HTERT RPE-1 (cell line): ENCODE measurements around the gene ACTR8.

Experiments
- in situ Hi-C: fragments of 300-500 bp; cut with MboI; formaldehyde crosslinking; loops from 4 replicates; pipeline ENCODE4 v1.14.3; 2020; ENCODE audit warnings: low sequenced_read_pairs

The ACTR8 gene

GRCh38 chr3:53836084-53836872 lies 45.7 kb downstream of the ACTR8 start:
- in situ Hi-C loops, result no loop called here

- in situ Hi-C loops, result no loop called here
Observed at GRCh38 chr3:53835257-53835656, 46.7 kb downstream of the ACTR8 start.

DNA sequence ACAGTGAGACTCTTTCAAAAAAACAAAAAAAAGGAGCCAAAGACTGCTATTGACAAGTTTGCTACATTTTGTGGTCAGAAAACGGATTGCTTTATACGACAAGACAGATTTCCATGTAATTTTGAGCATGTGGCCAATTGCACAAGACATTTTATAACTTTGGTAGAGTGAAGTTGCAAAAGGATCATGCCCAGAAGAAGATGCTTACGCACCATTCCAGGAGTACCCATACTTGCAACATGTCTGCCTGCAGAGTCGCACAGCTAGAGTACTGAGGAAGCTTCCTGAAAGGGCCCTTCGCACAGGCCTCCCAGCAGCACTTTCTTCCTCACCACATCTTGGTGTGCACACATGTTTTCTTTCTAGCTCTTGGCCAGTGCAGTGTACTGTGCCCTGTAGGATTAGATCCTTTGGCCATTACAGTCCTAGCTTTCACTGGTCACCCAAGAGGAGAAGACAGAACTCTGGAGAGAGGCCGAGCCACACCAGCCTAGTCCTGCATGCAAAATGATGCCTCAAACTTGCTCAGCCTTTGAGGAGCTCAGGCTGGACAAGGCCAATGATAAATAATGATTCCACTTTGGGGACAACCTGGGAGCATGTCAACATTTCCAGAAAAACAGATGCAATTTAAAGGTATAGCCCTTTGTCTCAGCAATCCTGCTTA lies 47.4 kb downstream of the ACTR8 start:
- in situ Hi-C loops, result no loop called here

DNA sequence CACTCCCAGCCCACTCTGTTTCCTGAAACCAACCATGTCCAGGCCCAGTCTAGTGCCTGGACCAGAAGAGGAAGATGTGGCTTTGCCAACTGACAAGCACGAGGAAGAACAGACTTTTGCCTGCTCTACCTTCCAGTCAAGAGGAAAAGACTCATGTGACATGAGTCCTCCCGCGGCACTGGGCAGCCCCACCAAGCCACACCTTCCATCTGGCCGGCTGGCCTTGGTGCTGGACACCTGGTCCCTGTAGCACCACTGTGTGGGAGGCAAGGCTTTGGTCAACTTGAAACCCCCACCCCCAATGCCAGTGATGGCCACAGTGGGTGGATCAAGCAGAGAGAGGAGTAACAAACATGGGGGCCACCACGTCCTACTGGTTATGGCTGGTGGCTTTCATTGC lies 48.3 kb downstream of the ACTR8 start:
- in situ Hi-C loops, result no loop called here

DNA sequence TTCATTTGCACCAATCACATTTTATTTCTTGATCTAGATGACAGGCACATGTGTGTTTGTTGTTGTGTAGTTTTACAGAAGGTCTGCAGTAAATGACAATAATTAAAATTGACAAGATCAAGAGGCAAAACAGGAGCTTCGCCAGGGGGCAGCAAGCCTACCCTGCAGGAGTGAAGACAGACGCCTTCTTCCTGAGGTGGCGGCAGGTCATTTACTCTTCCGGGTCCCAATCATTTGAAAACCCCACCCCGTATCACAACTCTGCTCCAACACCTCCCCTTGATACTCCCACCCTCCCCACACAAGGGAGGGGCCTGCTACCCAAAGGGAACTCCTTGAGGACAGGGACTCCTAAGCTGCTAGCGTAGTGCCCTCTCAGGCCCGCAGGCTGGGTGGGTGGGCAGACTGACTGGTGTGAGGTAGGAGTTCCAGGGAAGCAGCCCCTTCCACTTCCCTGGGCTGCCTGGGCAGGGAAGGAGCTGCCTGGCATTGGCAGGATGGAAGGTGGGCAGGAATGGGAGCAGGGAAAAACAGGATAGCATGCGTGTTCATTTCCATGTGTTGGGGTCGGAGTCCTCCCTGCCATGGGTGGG lies 48.8 kb downstream of the ACTR8 start:
- in situ Hi-C loops, result no loop called here

DNA sequence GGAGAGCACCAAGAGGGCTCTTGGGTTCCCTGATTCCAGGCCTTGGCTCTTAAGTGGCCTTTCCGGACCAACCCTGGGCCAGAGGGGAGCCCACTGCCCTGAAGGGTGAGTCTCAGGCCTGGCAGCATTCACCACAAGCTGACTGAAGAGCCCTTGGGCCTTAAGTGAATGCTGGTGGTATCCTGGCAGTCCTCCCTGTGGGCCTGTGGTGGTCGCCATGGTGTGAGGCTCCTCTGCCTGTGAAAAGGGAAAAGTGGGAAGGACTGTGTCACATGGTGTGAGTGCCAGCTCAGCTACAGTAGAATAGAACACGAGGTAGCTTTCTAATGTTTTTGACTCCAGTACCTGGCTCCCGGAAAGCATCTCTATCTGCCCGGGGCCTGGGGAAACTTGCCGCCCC lies 51.0 kb downstream of the ACTR8 start:
- in situ Hi-C loops, result no loop called here

DNA sequence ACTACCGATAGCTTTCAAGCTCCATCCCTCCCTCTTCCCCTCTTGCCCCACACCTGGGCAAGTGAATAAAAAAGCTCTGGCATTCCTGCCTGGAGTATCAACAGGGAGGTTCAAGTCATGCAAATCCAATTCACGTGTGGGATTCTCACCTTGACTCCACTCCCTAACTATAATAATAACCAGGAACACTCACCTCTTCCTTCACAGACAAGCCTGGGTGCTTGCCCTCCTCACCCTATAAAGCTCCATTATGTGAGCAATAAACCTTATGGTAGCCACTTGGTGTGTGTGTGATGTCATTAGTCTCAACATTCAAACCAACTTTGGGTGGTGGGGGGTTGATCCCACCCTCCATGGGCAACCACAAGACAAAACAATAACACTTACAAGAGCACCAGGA lies 52.3 kb downstream of the ACTR8 start:
- in situ Hi-C loops, result no loop called here

DNA sequence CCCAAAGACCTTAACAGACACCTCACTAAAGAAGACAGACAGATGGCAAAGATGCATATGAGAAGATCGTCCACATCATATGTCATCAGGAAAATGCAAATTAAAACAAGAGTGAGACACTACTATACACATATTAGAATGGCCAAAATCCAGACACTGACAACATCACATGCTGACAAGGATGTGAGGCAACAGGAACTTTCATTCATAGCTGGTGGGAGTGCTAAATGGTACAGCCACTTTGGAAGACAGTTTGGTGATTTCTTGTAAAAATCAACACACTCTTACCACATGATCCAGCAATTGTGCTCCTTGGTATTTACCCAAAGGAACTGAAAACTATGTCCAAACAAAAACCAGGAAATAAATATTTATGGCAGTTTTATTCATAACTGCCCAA lies 53.4 kb downstream of the ACTR8 start:
- in situ Hi-C loops, result no loop called here

DNA sequence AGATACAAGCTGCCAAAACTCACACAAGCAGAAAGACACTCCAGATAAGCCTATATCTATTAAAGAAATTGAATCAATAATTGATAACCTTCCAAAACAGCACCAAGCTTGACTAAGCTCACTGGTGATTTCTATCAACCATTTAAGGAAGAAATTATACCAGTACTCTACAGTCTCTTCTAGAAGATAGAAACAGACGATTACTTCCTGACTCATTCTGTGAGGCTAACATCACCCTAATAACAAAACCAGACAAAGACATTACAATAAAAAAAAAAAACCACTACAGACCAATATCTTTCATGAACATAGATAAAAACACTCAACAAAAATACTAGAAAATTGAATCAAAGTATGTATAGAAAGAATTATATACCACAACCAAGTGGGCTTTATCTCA lies 55.9 kb downstream of the ACTR8 start:
- in situ Hi-C loops, result no loop called here

- in situ Hi-C loops, result no loop called here
Observed at GRCh38 chr3:53824795-53825194, 57.2 kb downstream of the ACTR8 start.

DNA sequence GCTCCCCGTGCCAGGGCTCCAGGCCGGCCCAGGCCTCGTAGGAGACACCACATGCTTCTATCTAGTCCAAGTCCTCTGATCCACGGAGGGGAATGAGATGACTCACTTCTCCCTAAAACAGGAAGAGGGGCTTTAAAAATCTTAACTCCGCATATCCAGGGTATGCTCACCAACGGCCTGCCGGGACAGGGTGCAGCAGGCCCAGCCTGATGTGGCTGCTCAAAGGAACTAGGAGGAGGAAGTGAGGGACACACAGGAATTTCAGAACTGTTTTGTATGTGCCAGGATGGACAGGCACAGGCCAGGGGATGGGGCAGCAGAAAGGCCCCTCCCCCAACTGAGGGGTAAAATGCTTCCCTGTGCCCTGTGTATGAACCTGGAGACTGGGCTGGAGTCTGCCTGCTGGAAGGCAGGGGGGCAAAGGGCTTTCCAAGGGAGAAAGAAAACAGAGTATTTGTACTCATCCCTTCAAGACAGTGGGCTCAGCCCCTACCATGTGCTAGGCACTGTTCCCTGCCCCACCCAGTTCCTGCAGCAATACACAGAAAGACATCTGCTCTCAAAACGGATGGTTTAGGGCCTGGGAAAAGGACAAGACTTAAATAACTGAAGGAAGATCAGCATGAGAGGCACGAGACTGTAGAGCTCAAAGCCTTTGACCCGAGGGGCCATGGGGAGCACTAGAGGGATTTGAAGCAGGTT lies 57.8 kb downstream of the ACTR8 start:
- in situ Hi-C loops, result no loop called here

DNA sequence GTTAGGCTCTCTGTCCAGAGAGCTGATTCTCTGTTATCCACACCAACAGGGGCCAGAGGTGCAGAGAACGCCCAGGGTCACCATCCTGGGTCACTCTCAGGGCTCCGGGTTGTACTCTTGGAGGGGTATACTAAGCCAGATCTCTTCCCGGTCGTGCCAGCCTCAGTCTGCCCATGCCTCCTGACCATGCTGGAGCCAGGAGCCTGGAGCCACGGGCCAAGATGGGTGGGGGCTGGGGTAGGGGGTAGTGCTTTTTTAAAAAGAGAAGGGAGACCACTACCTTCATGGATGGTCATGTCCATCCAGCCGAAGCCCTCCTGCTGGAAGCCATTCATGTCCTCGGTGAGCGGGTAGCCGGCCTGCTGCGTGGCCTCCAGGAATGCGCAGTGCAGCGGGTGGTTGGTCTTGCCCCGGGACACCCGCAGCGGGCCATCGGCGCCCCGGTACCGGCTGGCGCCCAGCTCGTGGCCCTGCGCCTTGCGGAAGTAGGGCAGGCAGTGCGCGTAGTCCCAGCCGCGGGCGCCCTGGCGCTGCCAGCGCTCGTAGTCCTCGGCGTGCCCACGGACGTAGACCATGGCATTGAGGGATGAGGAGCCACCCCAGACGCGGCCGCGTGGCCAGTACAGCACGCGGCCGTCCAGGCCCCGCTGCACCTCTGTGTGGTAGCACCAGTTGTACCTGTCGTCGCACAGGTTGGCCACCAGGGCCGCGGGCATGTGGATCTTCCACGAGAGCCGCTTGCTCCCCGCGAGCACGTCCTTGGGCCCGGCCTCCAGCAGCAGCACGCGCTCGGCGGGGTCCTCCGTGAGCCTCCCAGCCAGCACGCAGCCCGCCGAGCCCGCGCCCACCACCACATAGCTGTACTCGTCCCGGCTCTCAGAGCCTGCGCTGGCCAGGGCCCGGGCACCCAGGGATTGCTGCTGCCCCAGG lies 58.7 kb downstream of the ACTR8 start:
- in situ Hi-C loops, result no loop called here

DNA sequence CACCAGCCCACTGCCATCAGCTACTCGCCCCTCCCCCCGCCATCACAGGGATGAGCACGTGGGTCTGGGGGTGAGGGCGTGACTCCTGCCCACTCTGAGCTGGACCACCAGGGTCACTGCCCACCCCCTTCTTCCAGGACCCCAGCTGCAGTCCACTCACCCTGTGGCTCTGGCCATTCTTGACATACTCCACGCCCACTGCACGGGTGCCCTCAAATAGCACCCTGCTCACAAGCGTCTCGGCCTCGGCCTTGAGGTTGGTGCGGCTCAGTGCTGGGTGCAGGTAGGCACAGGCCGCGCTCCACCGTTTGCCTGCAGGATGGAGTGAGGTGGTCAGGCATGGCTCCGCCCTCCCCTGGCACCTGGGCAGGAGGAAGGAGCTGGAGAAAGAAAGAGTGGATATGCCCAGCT lies 59.6 kb downstream of the ACTR8 start:
- in situ Hi-C loops, result no loop called here

- in situ Hi-C loops, result no loop called here
Observed at GRCh38 chr3:53821631-53822121, 60.3 kb downstream of the ACTR8 start.

- in situ Hi-C loops, result no loop called here
Observed at GRCh38 chr3:53820756-53821580, 61.0 kb downstream of the ACTR8 start.

DNA sequence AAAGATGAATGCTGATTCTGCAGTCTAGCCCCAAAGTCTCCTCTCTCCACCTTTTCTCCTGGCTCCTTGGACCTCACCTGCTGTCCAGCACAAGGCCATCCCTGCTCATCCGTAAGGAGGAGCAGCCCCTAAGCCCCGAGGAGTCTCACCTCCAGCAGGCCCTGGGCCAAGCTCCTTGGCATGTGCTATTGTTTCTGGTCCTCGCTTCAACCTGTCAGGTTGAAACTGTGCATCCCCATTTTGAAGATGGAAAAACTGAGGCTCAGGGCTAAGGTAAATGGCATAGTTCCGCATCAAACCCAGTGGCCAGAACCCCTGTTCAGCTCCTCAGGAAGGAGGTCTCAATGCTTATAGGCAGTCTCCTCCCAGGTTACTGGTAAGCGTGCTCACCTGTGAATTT lies 61.9 kb downstream of the ACTR8 start:
- in situ Hi-C loops, result no loop called here

GRCh38 chr3:53819163-53819868 lies 62.6 kb downstream of the ACTR8 start:
- in situ Hi-C loops, result no loop called here

GRCh38 chr3:53818221-53819162 lies 63.5 kb downstream of the ACTR8 start:
- in situ Hi-C loops, result no loop called here
